Measurements from ENCODE around the gene PDE6G.

DNA sequence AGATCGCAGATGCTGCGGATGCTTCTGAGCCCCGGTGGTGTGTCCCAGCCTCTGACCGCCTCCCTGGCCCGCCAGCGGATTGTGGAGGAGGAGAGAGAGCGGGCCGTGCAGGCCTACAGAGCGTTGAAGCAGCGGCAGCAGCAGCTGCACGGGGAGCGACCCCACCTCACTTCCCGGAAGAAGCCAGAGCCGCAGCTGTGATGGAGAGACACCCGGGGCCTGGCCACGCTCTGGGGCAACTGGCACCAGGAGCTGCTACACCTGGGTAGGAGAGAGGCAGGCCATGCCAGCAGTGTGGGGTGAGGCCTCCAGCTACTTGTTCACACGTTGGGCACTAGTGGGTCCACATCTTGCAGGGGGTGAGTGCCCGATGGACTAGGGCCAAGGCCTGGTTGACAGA, 16.2 kb upstream of the PDE6G start:
- no peak for TF ChIP-seq EGR1 (IDR thresholded peaks at IDR 0.05)
- TF ChIP-seq, protein P1, sequence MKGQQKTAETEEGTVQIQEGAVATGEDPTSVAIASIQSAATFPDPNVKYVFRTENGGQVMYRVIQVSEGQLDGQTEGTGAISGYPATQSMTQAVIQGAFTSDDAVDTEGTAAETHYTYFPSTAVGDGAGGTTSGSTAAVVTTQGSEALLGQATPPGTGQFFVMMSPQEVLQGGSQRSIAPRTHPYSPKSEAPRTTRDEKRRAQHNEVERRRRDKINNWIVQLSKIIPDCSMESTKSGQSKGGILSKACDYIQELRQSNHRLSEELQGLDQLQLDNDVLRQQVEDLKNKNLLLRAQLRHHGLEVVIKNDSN (IDR thresholded peaks at IDR 0.05), result no peak
- TF ChIP-seq TAF1 (IDR thresholded peaks at IDR 0.05; ENCODE audit: low read depth), result no peak
- TF ChIP-seq TCF12 (IDR thresholded peaks at IDR 0.05; ENCODE audit: low read depth), result no peak
- TF ChIP-seq NFIC (IDR thresholded peaks at IDR 0.05), result no peak
- no peak for TF ChIP-seq FOXM1 (IDR thresholded peaks at IDR 0.05; ENCODE audit: borderline replicate concordance, low read depth)
- no peak for TF ChIP-seq CREB1 (IDR thresholded peaks at IDR 0.05; ENCODE audit: low read depth)
- TF ChIP-seq, protein P2, sequence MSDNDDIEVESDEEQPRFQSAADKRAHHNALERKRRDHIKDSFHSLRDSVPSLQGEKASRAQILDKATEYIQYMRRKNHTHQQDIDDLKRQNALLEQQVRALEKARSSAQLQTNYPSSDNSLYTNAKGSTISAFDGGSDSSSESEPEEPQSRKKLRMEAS (IDR thresholded peaks at IDR 0.05), result no peak
- no peak for TF ChIP-seq EP300 (IDR thresholded peaks at IDR 0.05; ENCODE audit: borderline replicate concordance)
